Erythroblast (primary cell): ENCODE data around the gene INF2.

ENCODE experiments used
- GATA1 ChIP-seq: IDR thresholded peaks from 2 replicates; pipeline ENCODE4 v1.6.1; 2011; ENCODE audit warnings: low read depth, mild to moderate bottlenecking, control low read depth, low read length, moderate library complexity
- POLR2A ChIP-seq: IDR thresholded peaks from 2 replicates; pipeline ENCODE4 v1.6.1; 2011; ENCODE audit warnings: mild to moderate bottlenecking, low read length

DNA sequence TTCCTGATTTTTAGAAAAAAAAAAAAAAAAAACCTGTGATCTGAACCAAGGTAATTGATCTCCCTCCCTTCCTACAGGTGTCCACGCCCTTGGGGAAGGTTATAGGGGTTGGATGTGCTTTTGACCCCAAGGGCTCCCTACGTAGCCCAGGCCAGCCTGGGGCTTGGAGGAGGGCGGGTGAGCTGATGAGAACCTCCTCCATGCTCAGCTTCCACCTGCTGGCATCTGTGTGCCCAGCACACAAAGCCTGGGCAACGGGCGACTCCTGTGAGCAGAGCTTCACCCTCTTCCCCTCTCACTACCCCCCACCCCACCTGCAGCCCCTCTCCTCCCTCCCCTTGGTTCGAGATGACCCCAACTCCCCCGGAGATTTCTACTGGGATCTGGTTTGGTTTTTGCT, 25.3 kb upstream of the INF2 start:
- TF ChIP-seq POLR2A (no peak), GATA1 (no peak)
